ENCODE data around the gene TANGO2.

Gene TANGO2

DNA sequence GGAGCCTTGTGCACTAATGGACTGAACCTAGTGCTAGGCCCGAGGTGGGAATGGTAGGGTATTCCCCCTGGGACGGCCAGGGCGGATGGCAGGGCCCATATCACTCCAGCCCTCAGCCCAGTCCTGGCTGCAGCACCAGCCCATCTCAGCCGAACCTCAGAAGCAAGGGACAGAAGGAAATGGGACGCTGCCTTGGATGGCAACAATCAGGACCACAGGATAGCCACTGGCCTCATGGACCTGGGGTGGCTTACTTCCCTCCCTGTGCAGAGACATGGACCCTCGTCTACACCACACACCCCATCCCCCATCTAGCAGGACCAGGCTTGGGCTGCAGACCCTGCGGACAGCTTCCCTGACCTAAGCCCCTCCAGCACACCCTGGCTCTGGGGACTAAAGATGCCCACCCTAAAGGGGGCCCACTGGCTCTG is 28.4 kb upstream of the TANGO2 start:
- DNase-seq (ENCODE audit: low read depth, low spot score) = no peak
- no peak overlapping the region for H3K4me3 ChIP-seq (ENCODE audit: low read length)

DNA sequence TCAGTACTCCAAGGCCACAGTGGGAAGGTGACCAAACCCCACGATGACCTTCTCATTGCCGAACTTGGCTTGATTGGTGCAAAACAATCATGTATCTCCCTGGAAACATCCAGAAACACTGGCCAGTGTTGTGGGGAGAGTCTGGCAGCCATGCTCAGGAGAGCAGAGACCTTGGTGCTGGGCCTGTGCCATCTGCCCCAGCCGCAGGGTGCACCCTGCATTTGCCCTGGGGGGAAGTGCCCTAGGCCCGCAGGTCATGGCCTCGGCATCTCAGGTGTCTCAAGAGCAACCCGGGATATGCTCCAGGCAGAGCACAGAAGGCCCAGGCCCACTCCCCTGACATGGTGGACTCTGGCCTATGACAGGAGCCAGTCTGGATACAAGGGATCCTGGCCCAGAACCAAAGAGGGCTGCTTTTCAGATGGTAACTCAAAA is 28.0 kb upstream of the TANGO2 start:
- DNase-seq (ENCODE audit: low read depth, low spot score) = no peak
- no peak overlapping the region for H3K4me3 ChIP-seq (ENCODE audit: low read length)

DNA sequence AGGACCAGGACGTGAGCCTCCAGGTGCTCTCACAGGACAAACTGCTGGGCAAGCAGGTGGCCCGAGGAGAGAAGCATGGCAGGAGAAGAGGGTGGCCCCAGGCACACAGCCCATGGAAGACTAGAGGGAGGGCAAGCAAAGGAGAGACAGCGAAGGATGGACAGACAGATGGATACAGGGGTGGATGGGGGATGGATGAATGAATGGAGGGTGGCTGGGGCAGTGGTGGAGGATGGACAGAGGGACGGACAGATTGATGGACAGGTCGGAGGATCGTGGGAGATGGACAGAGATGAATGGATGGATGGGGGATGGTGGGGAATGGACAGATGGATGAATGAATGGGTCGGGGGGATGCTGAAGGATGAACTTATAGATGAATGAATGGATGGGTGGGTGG is 27.0 kb upstream of the TANGO2 start:
- no peak for DNase-seq (ENCODE audit: low read depth, low spot score)
- H3K4me3 ChIP-seq (ENCODE audit: low read length) = no peak overlapping the region

DNA sequence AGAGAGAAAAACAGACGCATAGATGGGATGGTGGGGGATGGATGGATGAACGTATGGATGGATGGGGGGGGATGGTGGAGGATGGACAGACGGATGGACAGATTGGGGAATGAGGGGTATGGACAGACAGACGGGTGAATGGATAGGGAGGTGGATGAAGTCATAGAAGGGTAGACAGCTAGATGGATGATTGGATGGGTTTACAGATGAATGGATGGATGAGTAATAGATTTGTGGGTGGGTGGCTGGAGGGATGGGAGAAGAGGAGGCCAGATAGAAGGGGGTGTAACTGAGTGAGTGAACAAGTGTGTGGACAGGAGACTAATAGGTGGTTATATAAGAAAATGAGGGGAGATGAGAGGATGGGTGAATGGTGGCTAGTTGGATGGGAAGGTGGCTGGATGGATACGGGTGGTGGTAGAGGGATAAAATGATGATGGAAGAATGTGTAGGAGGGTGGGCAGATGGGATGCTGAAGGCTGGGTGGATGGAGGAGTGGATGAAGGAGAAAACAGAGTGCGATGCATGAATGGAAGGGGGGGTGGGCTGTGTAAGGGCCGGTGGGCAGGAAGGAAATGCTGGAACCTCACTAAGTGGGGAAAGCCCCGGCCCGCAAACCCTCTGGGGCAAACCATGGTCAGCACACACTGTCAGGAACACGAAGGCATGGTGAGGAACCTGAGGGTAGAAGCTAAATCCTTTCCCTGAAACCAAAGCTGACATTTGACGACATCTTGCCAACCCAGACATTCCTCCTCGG is 25.9 kb upstream of the TANGO2 start:
- DNase-seq (ENCODE audit: low read depth, low spot score) = no peak
- no peak overlapping the region for H3K4me3 ChIP-seq (ENCODE audit: low read length)

DNA sequence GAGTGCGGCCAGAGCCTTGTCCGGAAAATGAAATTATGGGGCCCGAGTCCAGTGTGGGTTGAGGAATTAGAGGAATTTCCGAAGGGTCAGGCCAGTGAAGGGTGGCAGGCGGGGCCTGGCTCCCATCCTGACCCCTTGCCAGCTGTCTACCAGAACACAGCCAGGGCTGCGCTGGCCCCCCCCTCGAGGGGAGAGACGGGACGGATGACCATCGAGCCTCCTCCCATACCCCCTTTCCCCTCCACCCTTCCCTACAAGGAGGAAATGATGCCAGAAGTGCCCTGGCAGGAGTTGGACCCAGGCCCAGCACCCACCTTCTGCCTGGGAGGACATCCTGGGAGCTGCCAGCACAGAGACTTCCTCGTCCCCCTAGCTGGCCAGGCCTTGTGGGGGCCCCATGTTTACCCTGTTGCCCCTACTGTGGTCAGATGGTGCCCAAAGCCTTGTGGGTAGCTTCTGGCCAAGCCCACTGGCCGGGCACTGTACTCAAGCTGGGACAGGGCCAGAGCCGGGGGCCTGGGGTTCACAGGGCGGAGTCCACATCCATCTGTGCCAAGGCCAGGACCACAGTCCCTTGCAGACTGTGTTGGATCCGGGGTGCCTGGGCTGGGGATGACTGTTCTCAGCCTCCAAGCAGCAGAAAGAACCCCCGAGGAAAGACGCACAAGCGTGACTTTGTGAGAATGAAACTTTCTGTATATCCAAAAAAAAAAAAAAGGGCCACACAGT is 25.1 kb upstream of the TANGO2 start:
- no peak for DNase-seq (ENCODE audit: low read depth, low spot score)
- no peak overlapping the region for H3K4me3 ChIP-seq (ENCODE audit: low read length)

DNA sequence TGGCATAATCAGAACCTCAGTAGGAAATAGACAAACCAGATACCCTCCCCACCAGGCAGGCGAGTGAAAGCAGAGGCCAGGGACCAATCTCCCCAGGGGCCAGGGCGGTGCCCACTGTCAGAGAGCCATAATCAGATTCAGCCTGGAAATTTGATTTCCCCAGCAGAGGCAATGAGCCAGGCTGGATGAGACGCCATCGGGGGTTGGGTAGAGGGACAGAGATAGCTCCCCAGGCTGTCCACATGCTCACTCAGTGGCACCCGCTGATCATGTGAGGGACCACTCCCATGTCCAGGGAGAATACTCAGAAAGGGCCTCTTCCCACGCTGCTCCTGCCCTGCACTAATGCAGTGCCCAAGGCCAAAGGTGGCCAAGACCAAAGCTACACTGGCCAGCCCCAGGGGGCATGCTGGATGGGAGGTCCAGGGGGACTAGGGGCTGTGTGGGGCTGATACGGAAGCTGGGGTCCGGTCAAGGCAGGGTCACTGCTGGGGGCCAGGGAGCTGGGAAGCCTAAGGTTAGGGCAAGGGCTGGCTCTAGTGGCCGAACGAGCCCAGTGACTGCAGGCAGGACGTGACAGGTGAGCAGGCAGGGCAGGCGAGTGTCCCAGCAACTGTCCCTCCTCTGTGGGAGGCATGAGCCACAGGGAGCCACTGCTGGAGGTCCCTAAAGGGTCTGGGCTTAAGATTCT is 24.1 kb upstream of the TANGO2 start:
- no peak for DNase-seq (ENCODE audit: low read depth, low spot score)
- no peak overlapping the region for H3K4me3 ChIP-seq (ENCODE audit: low read length)

DNA sequence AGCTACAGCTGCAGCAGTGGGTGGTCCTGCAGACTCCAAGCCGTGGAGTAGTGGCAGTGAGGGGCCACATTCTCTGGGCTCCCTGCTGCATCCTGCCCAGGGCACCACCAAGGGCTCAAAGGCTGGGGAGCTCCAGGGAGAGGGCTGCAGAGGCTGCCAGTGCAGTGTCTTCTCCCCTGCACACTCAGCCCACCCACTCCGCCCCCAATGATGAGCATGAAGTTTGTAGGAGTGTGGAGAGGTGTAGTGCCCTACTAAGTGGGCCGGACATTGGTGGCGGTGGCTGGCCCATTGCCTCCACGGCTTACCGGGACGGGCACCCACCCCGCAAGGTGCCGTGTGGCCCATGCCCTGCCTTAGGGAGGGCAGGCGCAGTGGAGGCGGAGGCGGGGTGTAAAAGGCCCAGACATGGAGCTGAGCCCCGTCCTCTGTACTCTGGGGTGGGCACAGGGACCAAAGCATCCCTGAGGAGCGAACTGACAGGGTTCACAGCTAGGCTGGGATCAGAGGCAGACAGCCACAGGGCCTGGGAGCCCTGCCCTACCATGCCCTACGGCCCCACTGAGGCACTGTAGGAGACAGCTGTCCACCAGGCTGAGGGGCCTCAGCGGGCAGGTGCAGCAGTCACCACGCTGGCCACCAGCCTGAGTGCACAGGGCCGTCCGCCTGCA is 23.2 kb upstream of the TANGO2 start:
- DNase-seq (ENCODE audit: low read depth, low spot score) = no peak

DNA sequence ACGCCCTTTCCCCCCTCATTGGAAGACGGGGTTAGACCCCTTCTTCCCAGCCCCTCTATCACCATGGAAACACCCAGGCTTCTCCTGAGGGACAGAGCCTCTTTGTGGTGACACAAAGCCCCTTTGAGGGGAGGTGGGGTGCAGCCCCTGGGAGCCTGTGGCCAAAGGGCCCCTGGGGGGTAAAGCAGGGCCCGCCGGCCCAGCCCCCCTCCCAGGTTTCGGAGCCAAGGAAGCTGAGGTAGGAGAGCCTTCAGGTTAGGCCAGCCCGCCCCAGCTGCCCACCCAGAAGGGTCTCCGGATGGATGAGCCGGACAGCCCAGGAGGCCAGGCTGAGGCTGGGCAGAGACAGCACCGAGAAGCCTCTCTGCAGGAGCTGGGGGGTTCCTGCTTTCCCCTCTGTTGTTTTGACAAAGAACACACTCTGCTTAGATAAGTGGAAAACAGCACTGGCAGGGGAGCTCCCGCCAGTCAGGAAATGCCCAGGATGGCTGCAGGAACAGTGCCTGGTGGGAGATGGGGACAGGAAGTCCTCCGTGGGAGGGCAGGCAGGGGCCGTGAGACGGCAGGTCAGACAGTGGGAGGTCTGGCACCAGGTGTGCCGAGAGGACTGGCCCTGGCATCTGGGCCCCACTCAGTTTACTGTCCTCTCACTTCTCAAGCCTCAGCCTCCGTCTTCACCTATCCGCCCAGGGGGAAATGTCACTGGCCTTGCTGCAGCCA is 22.5 kb upstream of the TANGO2 start:
- no peak for DNase-seq (ENCODE audit: low read depth, low spot score)
- no peak overlapping the region for H3K4me3 ChIP-seq (ENCODE audit: low read length)

More for the DNA sequence above, 23.2 kb upstream of the TANGO2 start:
- no peak overlapping the region for H3K4me3 ChIP-seq (ENCODE audit: low read length)

DNA sequence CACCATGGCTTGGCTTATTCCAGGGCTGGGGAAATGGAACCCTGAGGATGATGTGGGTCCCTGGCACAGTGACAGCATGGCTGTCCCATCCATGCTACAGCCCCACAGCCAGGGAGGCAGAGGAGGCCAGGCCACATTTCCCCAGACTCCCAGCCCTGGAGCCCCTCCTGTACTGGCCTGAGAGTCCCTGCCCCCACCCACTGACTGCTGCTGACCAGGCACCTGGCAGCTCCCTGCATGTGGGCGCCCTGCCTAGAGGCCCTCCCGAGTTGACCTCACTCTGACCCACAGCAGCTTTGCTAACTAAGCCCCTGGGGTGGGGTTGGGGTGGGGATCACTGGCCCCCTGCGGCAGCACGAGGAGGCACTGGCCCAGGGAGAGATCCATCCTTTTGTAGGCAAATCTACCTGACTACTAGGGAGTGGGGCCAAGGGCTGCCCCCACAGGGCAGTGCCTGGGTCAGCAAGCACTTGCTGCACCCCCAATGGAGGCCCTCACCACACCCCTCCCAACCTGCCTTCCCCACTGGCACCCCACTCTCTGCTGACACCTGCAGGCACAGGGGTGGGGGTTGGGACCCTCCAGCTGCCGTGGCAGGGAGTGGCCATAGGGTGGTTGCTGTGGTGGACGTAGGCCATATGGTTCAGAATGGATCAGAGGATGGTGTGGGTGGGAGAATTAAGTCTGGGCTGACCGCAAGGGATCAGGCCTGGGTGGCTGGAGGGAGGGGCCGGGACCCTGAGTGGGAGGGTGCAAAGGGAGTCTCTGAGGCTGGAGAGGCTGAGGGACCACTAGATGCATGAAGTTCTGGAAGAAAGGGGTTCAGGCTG is 21.7 kb upstream of the TANGO2 start:
- DNase-seq (ENCODE audit: low read depth, low spot score) = no peak
- no peak overlapping the region for H3K4me3 ChIP-seq (ENCODE audit: low read length)

DNA sequence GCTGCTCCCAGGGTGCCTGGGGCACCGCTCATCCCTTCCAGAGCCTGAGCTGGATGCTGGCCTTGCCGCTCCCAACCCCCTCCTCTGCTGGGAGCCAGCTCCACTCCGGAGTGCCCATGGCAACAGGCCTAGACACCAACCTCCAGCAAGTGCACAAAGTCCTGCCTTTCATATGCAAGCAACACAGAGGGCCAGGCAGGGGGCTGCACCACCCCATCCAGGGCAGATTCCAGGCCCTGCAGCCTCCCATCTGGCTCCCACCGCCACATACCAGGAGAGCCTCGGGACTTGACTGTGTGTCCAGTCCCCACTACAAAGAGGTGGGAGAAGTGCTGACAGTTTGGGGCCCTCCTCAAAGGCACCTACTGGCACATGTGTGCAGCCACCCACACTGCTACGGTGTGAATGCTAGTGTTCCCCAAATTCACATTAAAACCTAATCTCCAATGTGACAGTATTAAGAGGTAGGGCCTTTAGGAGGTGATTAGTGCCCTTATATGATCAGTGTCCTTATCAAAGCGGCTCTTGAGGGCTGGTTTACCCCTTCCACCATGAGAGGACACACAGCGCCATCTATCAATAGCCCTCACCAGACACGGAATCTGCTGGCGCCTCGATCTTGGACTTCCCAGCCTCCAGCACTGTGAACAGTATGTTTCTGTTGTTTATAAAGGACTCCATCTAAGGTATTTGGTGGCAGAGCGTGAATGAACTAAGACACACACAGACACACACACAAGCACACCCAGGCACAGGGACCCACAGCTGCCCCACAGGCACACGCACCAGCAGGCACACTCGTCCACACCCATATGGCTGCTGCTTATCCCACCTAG is 20.4 kb upstream of the TANGO2 start:
- no peak overlapping the region for H3K4me3 ChIP-seq (ENCODE audit: low read length)
- no peak for DNase-seq (ENCODE audit: low read depth, low spot score)

DNA sequence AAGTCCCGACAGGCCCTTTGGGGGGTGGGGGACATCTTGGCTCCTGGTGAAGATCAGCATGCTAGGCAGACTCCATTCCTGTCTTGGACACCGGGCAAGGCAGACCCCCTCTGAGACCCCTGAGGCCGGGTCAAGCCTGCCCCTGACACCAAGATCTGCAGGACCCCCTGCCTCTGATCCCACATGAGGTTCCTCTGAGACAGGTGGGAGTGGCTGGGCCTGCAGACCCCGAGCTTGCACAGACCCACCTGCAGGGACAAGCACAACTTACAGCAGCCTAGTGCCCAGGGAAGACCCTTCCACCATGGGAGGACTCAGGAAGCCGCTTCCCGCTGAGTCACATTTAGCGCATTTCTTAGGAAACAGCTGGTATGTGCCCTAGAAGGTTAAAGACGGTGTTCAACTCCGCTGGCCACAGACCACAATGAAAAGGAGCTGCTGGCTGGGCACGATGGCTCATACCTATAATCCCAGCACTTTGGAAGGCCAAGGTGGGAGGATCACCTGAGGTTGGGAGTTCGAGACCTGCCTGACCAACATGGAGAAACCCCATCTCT is 19.8 kb upstream of the TANGO2 start:
- DNase-seq (ENCODE audit: low read depth, low spot score) = no peak
- no peak overlapping the region for H3K4me3 ChIP-seq (ENCODE audit: low read length)

DNA sequence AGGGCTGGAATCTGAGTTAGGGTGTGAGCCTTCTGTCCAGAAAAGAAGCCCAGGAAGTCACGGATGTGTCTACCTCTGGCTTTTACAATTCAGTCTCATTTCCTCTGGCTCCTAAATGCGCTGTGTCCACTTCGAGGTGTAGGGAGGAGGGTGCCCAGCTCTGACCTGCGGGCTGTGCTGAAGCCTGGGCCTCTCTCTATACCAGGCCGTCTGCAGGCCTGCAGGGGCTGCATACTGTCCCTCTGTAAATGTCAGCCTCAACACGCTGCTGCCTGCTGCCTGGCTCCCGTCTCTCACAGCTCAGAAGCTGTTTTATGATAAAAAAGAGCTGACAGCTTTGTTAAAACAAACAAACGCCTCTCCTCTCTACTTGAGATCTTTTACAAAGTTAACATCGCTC is 18.8 kb upstream of the TANGO2 start:
- DNase-seq (ENCODE audit: low read depth, low spot score) = no peak
- no peak overlapping the region for H3K4me3 ChIP-seq (ENCODE audit: low read length)

DNA sequence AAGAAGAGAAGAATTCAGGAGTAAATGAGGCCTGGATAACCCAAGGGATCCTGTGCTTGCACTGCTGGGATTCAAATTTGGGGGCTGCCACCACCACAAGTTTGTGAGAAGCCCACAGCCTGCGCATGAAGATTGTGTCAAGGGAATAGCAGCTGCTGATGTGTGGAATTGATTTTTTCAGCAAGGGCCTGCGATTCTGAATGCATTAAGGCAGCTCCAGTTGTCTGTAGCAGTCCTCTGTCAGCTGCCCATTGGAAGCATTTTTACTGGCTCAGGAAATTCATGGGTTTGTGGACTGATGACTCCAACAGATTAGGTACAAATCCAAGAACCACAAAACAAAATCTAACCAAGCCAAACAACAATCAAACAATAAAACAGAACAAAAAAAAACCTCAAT is 18.3 kb upstream of the TANGO2 start:
- H3K4me3 ChIP-seq (ENCODE audit: low read length) = no peak overlapping the region
- DNase-seq (ENCODE audit: low read depth, low spot score) = no peak

DNA sequence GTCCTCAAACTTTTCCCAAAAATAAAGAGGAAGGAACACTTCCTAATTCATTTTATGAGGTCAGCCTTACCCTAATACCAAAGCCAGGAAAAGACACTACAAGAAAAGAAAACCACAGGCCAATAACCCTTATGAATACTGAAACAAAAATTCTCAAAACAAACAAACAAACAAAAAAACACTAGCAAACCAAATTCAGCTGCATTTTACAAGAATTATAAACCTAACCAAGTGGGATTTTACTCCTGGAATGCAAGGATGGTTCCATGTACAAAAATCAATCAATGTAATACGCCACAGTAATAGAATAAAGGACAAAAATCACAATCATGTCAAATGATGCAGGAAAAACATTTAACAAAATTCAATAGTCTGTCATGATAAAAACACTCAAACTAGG is 17.6 kb upstream of the TANGO2 start:
- no peak for DNase-seq (ENCODE audit: low read depth, low spot score)
- no peak overlapping the region for H3K4me3 ChIP-seq (ENCODE audit: low read length)

DNA sequence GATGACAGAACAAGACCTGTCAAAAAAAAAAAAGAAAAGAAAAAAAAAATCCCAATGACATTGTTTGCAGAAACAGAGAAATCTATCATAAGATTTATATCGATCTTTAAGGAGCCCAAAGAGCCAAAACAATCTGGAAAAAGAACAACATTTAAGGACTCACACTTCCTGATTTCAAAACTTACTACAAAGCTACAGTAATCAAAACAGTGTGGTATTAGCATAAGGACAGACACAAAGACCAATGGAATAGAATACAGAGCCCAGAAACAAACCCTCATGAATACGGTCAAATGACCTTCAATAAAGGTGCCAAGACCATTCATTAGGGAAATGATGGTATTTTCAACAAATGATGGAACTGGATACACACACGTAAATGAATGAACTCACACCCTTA is 16.4 kb upstream of the TANGO2 start:
- no peak for DNase-seq (ENCODE audit: low read depth, low spot score)
- H3K4me3 ChIP-seq (ENCODE audit: low read length) = no peak overlapping the region

DNA sequence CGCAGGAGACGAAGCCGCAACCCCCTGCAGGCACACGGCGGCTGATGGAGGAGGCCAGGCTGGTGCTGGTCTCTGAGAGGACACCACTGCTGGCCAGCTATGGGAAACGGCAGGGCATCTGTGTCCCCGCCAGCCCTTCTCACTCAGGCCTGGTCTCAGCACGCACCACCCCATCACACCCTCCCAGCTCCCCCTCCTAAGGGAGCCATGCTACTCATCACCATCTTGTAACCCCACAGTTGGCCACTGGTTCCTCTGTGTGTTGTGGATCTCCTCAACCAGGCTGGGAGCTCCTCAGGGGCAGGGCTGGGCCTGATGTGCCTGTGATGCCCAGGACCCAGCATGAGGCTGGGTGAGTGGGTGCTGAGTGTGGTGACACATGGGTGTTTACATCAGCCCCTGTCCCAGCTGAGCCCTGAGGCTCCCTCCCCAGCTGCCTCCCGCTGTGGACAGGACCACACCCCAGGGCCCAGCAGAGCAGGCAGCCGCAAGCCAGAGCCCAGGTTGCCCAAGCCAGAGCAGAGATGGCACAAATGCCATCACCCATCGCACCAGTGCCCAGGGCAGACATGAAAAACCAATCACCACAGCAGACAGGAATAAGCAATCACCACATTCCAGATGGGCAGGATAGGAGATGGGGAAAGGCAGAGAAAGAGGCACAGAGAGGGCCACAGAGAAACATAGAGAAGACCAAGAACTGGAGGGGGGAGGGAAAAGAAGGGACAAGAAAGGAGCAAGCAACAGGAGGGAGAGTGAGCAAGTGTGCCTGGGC is 12.5 kb upstream of the TANGO2 start:
- DNase-seq (ENCODE audit: low read depth, low spot score) = no peak
- no peak overlapping the region for H3K4me3 ChIP-seq (ENCODE audit: low read length)
